H1 (cell line): ENCODE data around the gene KMT5B. TPM values are rescaled to one million over a fixed set of nuclear protein-coding genes. Genes with fewer than 3 reads are reported as not detected.

Source experiments
- RBBP5 ChIP-seq: IDR thresholded peaks from 2 replicates; pipeline ENCODE4 v1.7.1; 2012; ENCODE audit warnings: low read depth, mild to moderate bottlenecking, inconsistent platforms, low read length, moderate library complexity, borderline replicate concordance
- SIN3A ChIP-seq, 2 experiments: IDR thresholded peaks in 1 of 2; conservative IDR thresholded peaks in 1 of 2; 2 replicates each; pipeline ENCODE4 v1.6.1; 2011 to 2012; ENCODE audit warnings: low read length in 2 of 2, improper control_type of control experiment in 1 of 2, low read depth in 1 of 2, mild to moderate bottlenecking in 1 of 2
- SP4 ChIP-seq: IDR thresholded peaks from 2 replicates; pipeline ENCODE4 v1.6.1; 2012; ENCODE audit warnings: low read length, inconsistent platforms
- polyA plus RNA-seq, 7 experiments: library from polyadenylated mRNA; depleted of rRNA in 3 of 7; stranded (reverse) in 5 of 7; unstranded in 2 of 7; fragments of >200 nt in 5 of 7; fragments of 200-250 nt in 2 of 7; gene quantifications; 1 replicate in 5 of 7; 2 replicates in 1 of 7; 4 replicates in 1 of 7; pipeline versions ENCODE4 v1.2.1 to v1.2.3, GENCODE V29; 2011 to 2013; ENCODE audit warnings: missing spikeins in 2 of 7, mixed read lengths in 2 of 7
- total RNA-seq: library from RNA; stranded (reverse); fragmentation: NEBNext Ultra II Directional; extraction: Animal tissue kit (Norgen Biotek cat#: 25700); gene quantifications from 2 replicates; pipeline ENCODE4 v1.2.1, GENCODE V29; 2021

The KMT5B gene
- total and polyA plus RNA-seq, 2 of the 8 experiments (the other 6 are each of a cell fraction or from before 2014, with no cell fraction given) = 11.0 to 40.8 TPM

- TF ChIP-seq RBBP5 (no peak), SIN3A (conservative IDR thresholded peaks at IDR 0.05 in 1 of 2, IDR thresholded peaks at IDR 0.05 in 1 of 2; ENCODE audit: low read depth in 1 of 2, low read length in 2 of 2) (no peak), SP4 (no peak)
Observed at GRCh38 chr11:68150037-68150436, 63.1 kb downstream of the KMT5B start (continued).
